HEK293 (cell line): ENCODE measurements around the gene MAPKAP1.

ENCODE experiments used
- RBAK ChIP-seq: fragments of 450-650 bp; formaldehyde crosslinking; IDR thresholded peaks from 2 replicates; pipeline ENCODE4 v1.5.1; 2016; ENCODE audit warnings: missing biosample characterization, missing genetic modification characterization
- REPIN1 ChIP-seq: fragments of 450-650 bp; formaldehyde crosslinking; IDR thresholded peaks from 2 replicates; pipeline ENCODE4 v1.5.1; 2017; ENCODE audit warnings: missing biosample characterization, missing genetic modification characterization, low read depth
- TCF7L2 ChIP-seq: IDR thresholded peaks from 2 replicates; pipeline ENCODE4 v1.6.1; 2011; ENCODE audit warnings: low read depth, mild to moderate bottlenecking, inconsistent platforms, low read length, moderate library complexity, borderline replicate concordance
- ZNF112 ChIP-seq: fragments of 450-650 bp; formaldehyde crosslinking; IDR thresholded peaks from 2 replicates; pipeline ENCODE4 v1.5.0; 2017; ENCODE audit warnings: missing biosample characterization, missing genetic modification characterization
- ZNF121 ChIP-seq: fragments of 450-650 bp; formaldehyde crosslinking; IDR thresholded peaks from 2 replicates; pipeline ENCODE4 v1.5.1; 2016; ENCODE audit warnings: missing biosample characterization, missing genetic modification characterization
- ZNF140 ChIP-seq: fragments of 450-650 bp; formaldehyde crosslinking; IDR thresholded peaks from 2 replicates; pipeline ENCODE4 v1.5.1; 2016; ENCODE audit warnings: missing biosample characterization, missing genetic modification characterization
- ZNF24 ChIP-seq: fragments of 450-650 bp; formaldehyde crosslinking; IDR thresholded peaks from 2 replicates; pipeline ENCODE4 v1.5.1; 2016; ENCODE audit warnings: missing biosample characterization, missing genetic modification characterization
- ZNF416 ChIP-seq: fragments of 450-650 bp; formaldehyde crosslinking; IDR thresholded peaks from 2 replicates; pipeline ENCODE4 v1.5.1; 2016; ENCODE audit warnings: missing biosample characterization, missing genetic modification characterization
- ZNF785 ChIP-seq: fragments of 450-650 bp; formaldehyde crosslinking; IDR thresholded peaks from 2 replicates; pipeline ENCODE4 v1.5.1; 2016; ENCODE audit warnings: missing biosample characterization, missing genetic modification characterization
- TF ChIP-seq, protein P1 (sequence below): fragments of 450-650 bp; formaldehyde crosslinking; IDR thresholded peaks from 2 replicates; pipeline ENCODE4; 2016; ENCODE audit warnings: missing biosample characterization, missing genetic modification characterization
- TF ChIP-seq, protein P2 (sequence below): fragments of 450-650 bp; formaldehyde crosslinking; IDR thresholded peaks from 2 replicates; pipeline ENCODE4 v1.5.1; 2016; ENCODE audit warnings: missing biosample characterization, missing genetic modification characterization
- TF ChIP-seq, protein P3 (sequence below): fragments of 450-650 bp; formaldehyde crosslinking; IDR thresholded peaks from 2 replicates; pipeline ENCODE4 v1.5.1; 2016; ENCODE audit warnings: missing biosample characterization, missing genetic modification characterization, borderline replicate concordance
- TF ChIP-seq, protein P4 (sequence below): fragments of 450-650 bp; formaldehyde crosslinking; IDR thresholded peaks from 2 replicates; pipeline ENCODE4 v1.5.1; 2016; ENCODE audit warnings: missing biosample characterization, missing genetic modification characterization
- TF ChIP-seq, protein P5 (sequence below): sonication (generic); formaldehyde crosslinking; IDR thresholded peaks from 2 replicates; pipeline ENCODE4 v1.8.1; 2022; ENCODE audit warnings: mild to moderate bottlenecking, moderate library complexity, missing genetic modification reagents

DNA sequence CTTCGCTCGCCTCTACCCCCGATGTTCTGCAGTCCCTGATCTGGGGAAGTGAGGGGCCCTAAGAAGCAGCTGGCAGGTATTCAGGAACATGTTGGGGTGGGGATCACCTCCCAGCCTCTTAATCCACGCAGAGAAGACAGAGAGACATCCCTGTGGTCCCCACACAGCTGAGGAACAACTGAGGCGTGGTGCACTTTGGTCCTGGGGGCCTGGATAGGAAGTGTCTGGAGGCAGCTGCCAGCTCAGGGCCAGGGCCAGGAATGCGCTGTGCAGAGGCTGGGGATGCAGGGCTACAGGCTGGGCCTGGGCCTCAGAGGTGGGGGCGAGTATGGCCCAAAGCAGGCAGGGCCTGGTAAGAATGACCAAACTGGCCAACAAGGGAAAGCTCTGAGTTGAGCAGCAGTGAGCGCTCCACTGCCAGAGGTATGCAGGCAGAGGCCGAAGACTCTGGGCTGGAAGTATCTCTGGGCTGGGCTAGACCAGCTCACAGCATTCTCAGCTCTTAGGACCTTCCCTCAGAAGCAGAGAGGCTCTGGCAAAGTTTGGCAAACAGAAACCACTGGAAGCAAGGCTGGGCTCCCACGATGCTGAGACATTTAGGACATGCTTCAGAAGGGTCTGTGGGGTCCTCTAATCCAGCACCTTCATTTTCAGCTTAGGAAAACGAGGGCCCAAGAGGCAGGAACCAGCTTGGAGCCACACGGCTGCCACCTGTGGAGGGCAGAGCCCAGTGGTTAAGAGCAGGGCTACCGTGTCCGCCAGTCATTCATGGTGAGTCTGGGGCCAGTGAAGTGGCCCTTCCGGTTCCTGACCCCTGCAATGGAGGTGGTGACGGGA lies 271.0 kb downstream of the MAPKAP1 start:
- no peak for TF ChIP-seq ZNF140
- TF ChIP-seq, protein P1, sequence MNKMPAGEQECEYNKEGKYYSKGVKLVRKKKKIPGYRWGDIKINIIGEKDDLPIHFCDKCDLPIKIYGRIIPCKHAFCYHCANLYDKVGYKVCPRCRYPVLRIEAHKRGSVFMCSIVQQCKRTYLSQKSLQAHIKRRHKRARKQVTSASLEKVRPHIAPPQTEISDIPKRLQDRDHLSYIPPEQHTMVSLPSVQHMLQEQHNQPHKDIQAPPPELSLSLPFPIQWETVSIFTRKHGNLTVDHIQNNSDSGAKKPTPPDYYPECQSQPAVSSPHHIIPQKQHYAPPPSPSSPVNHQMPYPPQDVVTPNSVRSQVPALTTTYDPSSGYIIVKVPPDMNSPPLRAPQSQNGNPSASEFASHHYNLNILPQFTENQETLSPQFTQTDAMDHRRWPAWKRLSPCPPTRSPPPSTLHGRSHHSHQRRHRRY (tag by site-specific recombination) = no peak
- TF ChIP-seq ZNF416 (tag by site-specific recombination) = no peak
- TF ChIP-seq TCF7L2 = no peak
- no peak for TF ChIP-seq ZNF785 (tag by site-specific recombination)
- TF ChIP-seq, protein P2, sequence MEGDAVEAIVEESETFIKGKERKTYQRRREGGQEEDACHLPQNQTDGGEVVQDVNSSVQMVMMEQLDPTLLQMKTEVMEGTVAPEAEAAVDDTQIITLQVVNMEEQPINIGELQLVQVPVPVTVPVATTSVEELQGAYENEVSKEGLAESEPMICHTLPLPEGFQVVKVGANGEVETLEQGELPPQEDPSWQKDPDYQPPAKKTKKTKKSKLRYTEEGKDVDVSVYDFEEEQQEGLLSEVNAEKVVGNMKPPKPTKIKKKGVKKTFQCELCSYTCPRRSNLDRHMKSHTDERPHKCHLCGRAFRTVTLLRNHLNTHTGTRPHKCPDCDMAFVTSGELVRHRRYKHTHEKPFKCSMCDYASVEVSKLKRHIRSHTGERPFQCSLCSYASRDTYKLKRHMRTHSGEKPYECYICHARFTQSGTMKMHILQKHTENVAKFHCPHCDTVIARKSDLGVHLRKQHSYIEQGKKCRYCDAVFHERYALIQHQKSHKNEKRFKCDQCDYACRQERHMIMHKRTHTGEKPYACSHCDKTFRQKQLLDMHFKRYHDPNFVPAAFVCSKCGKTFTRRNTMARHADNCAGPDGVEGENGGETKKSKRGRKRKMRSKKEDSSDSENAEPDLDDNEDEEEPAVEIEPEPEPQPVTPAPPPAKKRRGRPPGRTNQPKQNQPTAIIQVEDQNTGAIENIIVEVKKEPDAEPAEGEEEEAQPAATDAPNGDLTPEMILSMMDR (tag by site-specific recombination) = no peak
- TF ChIP-seq RBAK = no peak
- TF ChIP-seq, protein P3, sequence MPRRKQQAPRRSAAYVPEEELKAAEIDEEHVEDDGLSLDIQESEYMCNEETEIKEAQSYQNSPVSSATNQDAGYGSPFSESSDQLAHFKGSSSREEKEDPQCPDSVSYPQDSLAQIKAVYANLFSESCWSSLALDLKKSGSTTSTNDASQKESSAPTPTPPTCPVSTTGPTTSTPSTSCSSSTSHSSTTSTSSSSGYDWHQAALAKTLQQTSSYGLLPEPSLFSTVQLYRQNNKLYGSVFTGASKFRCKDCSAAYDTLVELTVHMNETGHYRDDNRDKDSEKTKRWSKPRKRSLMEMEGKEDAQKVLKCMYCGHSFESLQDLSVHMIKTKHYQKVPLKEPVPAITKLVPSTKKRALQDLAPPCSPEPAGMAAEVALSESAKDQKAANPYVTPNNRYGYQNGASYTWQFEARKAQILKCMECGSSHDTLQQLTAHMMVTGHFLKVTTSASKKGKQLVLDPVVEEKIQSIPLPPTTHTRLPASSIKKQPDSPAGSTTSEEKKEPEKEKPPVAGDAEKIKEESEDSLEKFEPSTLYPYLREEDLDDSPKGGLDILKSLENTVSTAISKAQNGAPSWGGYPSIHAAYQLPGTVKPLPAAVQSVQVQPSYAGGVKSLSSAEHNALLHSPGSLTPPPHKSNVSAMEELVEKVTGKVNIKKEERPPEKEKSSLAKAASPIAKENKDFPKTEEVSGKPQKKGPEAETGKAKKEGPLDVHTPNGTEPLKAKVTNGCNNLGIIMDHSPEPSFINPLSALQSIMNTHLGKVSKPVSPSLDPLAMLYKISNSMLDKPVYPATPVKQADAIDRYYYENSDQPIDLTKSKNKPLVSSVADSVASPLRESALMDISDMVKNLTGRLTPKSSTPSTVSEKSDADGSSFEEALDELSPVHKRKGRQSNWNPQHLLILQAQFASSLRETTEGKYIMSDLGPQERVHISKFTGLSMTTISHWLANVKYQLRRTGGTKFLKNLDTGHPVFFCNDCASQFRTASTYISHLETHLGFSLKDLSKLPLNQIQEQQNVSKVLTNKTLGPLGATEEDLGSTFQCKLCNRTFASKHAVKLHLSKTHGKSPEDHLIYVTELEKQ (tag by site-specific recombination) = no peak
- TF ChIP-seq, protein P4, sequence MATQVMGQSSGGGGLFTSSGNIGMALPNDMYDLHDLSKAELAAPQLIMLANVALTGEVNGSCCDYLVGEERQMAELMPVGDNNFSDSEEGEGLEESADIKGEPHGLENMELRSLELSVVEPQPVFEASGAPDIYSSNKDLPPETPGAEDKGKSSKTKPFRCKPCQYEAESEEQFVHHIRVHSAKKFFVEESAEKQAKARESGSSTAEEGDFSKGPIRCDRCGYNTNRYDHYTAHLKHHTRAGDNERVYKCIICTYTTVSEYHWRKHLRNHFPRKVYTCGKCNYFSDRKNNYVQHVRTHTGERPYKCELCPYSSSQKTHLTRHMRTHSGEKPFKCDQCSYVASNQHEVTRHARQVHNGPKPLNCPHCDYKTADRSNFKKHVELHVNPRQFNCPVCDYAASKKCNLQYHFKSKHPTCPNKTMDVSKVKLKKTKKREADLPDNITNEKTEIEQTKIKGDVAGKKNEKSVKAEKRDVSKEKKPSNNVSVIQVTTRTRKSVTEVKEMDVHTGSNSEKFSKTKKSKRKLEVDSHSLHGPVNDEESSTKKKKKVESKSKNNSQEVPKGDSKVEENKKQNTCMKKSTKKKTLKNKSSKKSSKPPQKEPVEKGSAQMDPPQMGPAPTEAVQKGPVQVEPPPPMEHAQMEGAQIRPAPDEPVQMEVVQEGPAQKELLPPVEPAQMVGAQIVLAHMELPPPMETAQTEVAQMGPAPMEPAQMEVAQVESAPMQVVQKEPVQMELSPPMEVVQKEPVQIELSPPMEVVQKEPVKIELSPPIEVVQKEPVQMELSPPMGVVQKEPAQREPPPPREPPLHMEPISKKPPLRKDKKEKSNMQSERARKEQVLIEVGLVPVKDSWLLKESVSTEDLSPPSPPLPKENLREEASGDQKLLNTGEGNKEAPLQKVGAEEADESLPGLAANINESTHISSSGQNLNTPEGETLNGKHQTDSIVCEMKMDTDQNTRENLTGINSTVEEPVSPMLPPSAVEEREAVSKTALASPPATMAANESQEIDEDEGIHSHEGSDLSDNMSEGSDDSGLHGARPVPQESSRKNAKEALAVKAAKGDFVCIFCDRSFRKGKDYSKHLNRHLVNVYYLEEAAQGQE (tag by site-specific recombination) = no peak
- no peak for TF ChIP-seq REPIN1
- TF ChIP-seq ZNF112 (tag by site-specific recombination) = no peak
- no peak for TF ChIP-seq ZNF121 (tag by site-specific recombination)
- TF ChIP-seq ZNF24 (tag by site-specific recombination) = no peak
- TF ChIP-seq, protein P5, sequence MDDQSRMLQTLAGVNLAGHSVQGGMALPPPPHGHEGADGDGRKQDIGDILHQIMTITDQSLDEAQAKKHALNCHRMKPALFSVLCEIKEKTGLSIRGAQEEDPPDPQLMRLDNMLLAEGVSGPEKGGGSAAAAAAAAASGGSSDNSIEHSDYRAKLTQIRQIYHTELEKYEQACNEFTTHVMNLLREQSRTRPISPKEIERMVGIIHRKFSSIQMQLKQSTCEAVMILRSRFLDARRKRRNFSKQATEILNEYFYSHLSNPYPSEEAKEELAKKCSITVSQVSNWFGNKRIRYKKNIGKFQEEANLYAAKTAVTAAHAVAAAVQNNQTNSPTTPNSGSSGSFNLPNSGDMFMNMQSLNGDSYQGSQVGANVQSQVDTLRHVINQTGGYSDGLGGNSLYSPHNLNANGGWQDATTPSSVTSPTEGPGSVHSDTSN (CRISPR knock-in tag) = no peak
